ENCODE results near the gene PPCS. TPM values are rescaled to one million over a fixed set of nuclear protein-coding genes. Genes with fewer than 3 reads are reported as not detected.

The PPCS gene
- total and polyA plus RNA-seq, 2 of the 8 experiments (the other 6 are each of a cell fraction or from before 2014, with no cell fraction given), result 24.5 to 35.3 TPM

DNA sequence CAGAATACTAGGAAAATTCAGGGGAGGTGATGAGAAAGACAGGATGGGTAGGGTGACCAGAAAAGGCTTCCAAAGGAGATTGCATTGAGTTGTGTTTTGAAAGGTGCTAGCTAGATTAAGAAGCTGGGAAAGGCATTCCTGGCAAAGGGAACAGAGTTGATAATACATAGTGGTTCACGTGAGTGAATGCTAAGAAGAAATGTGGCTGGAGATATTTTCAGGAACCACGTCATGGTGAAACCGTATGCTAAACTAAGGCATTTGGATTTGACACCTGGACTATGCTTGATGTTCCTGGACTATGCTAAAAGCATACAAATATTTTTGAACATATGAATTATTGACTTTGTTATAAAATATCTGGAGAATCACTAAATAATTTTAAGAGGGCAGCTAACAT is 21.4 kb downstream of the PPCS start (continued):
- TF ChIP-seq CHD7 (IDR thresholded peaks at IDR 0.05; ENCODE audit: insufficient replicate concordance, low read length), result no peak
- TF ChIP-seq KDM1A (IDR thresholded peaks at IDR 0.05; ENCODE audit: borderline replicate concordance, low read length), result no peak
- no peak for TF ChIP-seq NRF1 (IDR thresholded peaks at IDR 0.05; ENCODE audit: low read depth, low read length)
- TF ChIP-seq HDAC2 (IDR thresholded peaks at IDR 0.05; ENCODE audit: borderline replicate concordance in 1 of 2, low read depth in 2 of 2, low read length in 2 of 2), result no peak
- TF ChIP-seq HDAC6 (IDR thresholded peaks at IDR 0.05; ENCODE audit: low read depth, low read length), result no peak
- TF ChIP-seq, protein P1, sequence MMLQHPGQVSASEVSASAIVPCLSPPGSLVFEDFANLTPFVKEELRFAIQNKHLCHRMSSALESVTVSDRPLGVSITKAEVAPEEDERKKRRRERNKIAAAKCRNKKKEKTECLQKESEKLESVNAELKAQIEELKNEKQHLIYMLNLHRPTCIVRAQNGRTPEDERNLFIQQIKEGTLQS (IDR thresholded peaks at IDR 0.05; ENCODE audit: insufficient read depth, low read depth, low read length), result no peak
- no peak for TF ChIP-seq NANOG (IDR thresholded peaks at IDR 0.05; ENCODE audit: insufficient read depth, low read depth, low read length, poor library complexity, severe bottlenecking)
- no peak for TF ChIP-seq CTBP2 (IDR thresholded peaks at IDR 0.05; ENCODE audit: borderline replicate concordance, insufficient read depth, insufficient read length, low read length)
- TF ChIP-seq SIRT6 (IDR thresholded peaks at IDR 0.05; ENCODE audit: low read length), result no peak
- TF ChIP-seq TCF12 (IDR thresholded peaks at IDR 0.05; ENCODE audit: low read depth, low read length), result no peak
- TF ChIP-seq KDM4A (IDR thresholded peaks at IDR 0.05; ENCODE audit: low read depth, low read length, severe bottlenecking), result no peak
